H1 (cell line): ENCODE data around the gene CHODL. TPM values are rescaled to one million over a fixed set of nuclear protein-coding genes. Genes with fewer than 3 reads are reported as not detected.

Experiments
- CTCF ChIA-PET: fragments of 300-600 bp; sonication (Branson Sonifier 250); formaldehyde crosslinking; loops from one replicate; lab custom pipeline; 2021; ENCODE audit not compliant: partially characterized antibody; lab: Charles Lee
- POLR2A ChIA-PET: fragments of 300-600 bp; sonication (Branson Sonifier 250); formaldehyde crosslinking; loops from one replicate; lab custom pipeline; 2021; ENCODE audit warnings: inconsistent platforms; ENCODE audit not compliant: partially characterized antibody; lab: Charles Lee
- DNase-seq, 2 experiments: peaks; one replicate each; pipeline versions ENCODE4 v3.0.0 to v3.0.0-alpha.2; 2010 to 2022; ENCODE audit warnings: low spot score in 2 of 2, low read depth in 1 of 2, mixed read lengths in 1 of 2
- FAIRE-seq: peaks from 2 replicates; lab custom pipeline; 2011; peaks lifted over from hg19 to GRCh38; lab: Jason Lieb, UNC
- H2AFZ ChIP-seq: 2 replicates; pipeline ENCODE4 v1.8.1; 2012; ENCODE audit warnings: low read length, inconsistent platforms
- H2AK5ac ChIP-seq: 2 replicates; pipeline ENCODE4 v1.6.1; 2013; ENCODE audit warnings: low read depth, low read length
- H2BK120ac ChIP-seq: replicated peaks from 2 replicates; pipeline ENCODE3; 2013; ENCODE audit warnings: low read depth, low read length, inconsistent platforms
- H2BK12ac ChIP-seq: 2 replicates; pipeline ENCODE4 v1.6.1; 2013; ENCODE audit warnings: low read depth, low read length
- H2BK15ac ChIP-seq: 2 replicates; pipeline ENCODE4 v1.6.1; 2013; ENCODE audit warnings: low read length
- H2BK20ac ChIP-seq: 2 replicates; pipeline ENCODE4 v1.6.1; 2013; ENCODE audit warnings: low read length
- H2BK5ac ChIP-seq: 2 replicates; pipeline ENCODE4 v1.6.1; 2013; ENCODE audit warnings: low read depth, low read length
- H3K14ac ChIP-seq: 2 replicates; pipeline ENCODE4 v1.6.1; 2013; ENCODE audit warnings: inconsistent platforms; ENCODE audit not compliant: insufficient read length
- H3K18ac ChIP-seq: 2 replicates; pipeline ENCODE4 v1.6.1; 2013; ENCODE audit warnings: low read length; ENCODE audit errors: extremely low read depth
- H3K23ac ChIP-seq: 2 replicates; pipeline ENCODE4 v1.6.1; 2013; ENCODE audit warnings: inconsistent platforms; ENCODE audit not compliant: insufficient read length
- H3K23me2 ChIP-seq: 2 replicates; pipeline ENCODE4 v1.6.1; 2013; ENCODE audit warnings: low read depth, low read length
- H3K27ac ChIP-seq: 2 replicates; pipeline ENCODE4 v1.6.1; 2011; ENCODE audit warnings: low read depth, low read length, inconsistent platforms
- H3K27me3 ChIP-seq, 4 experiments: replicated peaks in 1 of 4; 1 replicate in 1 of 4; 2 replicates in 3 of 4; pipeline versions ENCODE4 v1.6.1 to v1.8.1; 2011 to 2013; ENCODE audit warnings: low read length in 3 of 4, mild to moderate bottlenecking in 3 of 4, inconsistent platforms in 2 of 4, mixed read lengths in 2 of 4, moderate library complexity in 1 of 4; ENCODE audit not compliant: control insufficient read depth in 3 of 4, insufficient read depth in 3 of 4; ENCODE audit errors: extremely low read depth in 1 of 4
- H3K36me3 ChIP-seq, 4 experiments: 2 replicates each; pipeline versions ENCODE4 v1.6.1 to v1.8.1; 2011 to 2013; ENCODE audit warnings: mild to moderate bottlenecking in 4 of 4, low read length in 3 of 4, moderate library complexity in 2 of 4, control low read depth in 1 of 4, inconsistent platforms in 1 of 4; ENCODE audit not compliant: insufficient read depth in 4 of 4, control insufficient read depth in 2 of 4
- H3K4ac ChIP-seq: replicated peaks from 2 replicates; pipeline ENCODE3; 2013; ENCODE audit warnings: low read length, low read depth, mixed read lengths, inconsistent platforms; ENCODE audit not compliant: insufficient read length
- H3K4me1 ChIP-seq, 4 experiments: replicated peaks in 1 of 4; 1 replicate in 1 of 4; 2 replicates in 3 of 4; pipeline versions ENCODE4 v1.6.1 to v1.8.1; 2011 to 2013; ENCODE audit warnings: low read length in 3 of 4, inconsistent platforms in 2 of 4, mixed read lengths in 1 of 4; ENCODE audit not compliant: insufficient read depth in 4 of 4, control insufficient read depth in 3 of 4
- H3K4me2 ChIP-seq, 2 experiments: 2 replicates each; pipeline versions ENCODE4 v1.6.1 to v1.8.1; 2011 to 2013; ENCODE audit warnings: low read depth in 2 of 2, low read length in 2 of 2, control low read depth in 1 of 2, inconsistent platforms in 1 of 2, mild to moderate bottlenecking in 1 of 2; ENCODE audit not compliant: insufficient read depth in 1 of 2
- H3K4me3 ChIP-seq, 4 experiments: fragments of 200-600, 300-600 bp in 1 of 4; sonication (generic), shearing (Covaris generic), sonication (Bioruptor Twin) in 1 of 4; 2 replicates each; pipeline versions ENCODE4 v1.5.1 to v1.8.1; 2011 to 2016; ENCODE audit warnings: low read length in 4 of 4, low read depth in 3 of 4, control low read depth in 2 of 4, inconsistent platforms in 2 of 4, mild to moderate bottlenecking in 2 of 4, mixed read lengths in 1 of 4, moderate library complexity in 1 of 4; ENCODE audit not compliant: insufficient read depth in 2 of 4; ENCODE audit errors: extremely low read depth in 1 of 4
- H3K56ac ChIP-seq: replicated peaks from 2 replicates; pipeline ENCODE3; 2013; ENCODE audit warnings: low read depth, mild to moderate bottlenecking, mixed read lengths, low read length, inconsistent platforms; ENCODE audit not compliant: insufficient read length
- H3K79me1 ChIP-seq: 2 replicates; pipeline ENCODE4 v1.6.1; 2013; ENCODE audit warnings: low read depth, low read length, control low read depth
- H3K79me2 ChIP-seq, 2 experiments: 2 replicates each; pipeline versions ENCODE4 v1.6.1 to v1.8.1; 2012 to 2013; ENCODE audit warnings: low read length in 2 of 2, mild to moderate bottlenecking in 2 of 2, inconsistent platforms in 1 of 2; ENCODE audit not compliant: insufficient read depth in 2 of 2, control insufficient read depth in 1 of 2
- H3K9ac ChIP-seq, 4 experiments: replicated peaks in 1 of 4; 1 replicate in 1 of 4; 2 replicates in 3 of 4; pipeline versions ENCODE4 v1.6.1 to v1.8.1; 2011 to 2013; ENCODE audit warnings: low read depth in 3 of 4, low read length in 3 of 4, control low read depth in 2 of 4, mild to moderate bottlenecking in 2 of 4, moderate library complexity in 2 of 4, inconsistent platforms in 1 of 4; ENCODE audit errors: extremely low read depth in 1 of 4
- H3K9me3 ChIP-seq, 2 experiments: 2 replicates each; pipeline versions ENCODE4 v1.6.1 to v1.8.1; 2012 to 2013; ENCODE audit warnings: mild to moderate bottlenecking in 2 of 2, moderate library complexity in 2 of 2, control low read depth in 1 of 2, inconsistent platforms in 1 of 2, low read depth in 1 of 2, low read length in 1 of 2, mixed read lengths in 1 of 2; ENCODE audit not compliant: insufficient read depth in 2 of 2
- H4K20me1 ChIP-seq, 2 experiments: replicated peaks in 1 of 2; 2 replicates each; pipeline versions ENCODE3 to v1.8.1; 2011 to 2013; ENCODE audit warnings: inconsistent platforms in 2 of 2, low read length in 2 of 2, mild to moderate bottlenecking in 1 of 2; ENCODE audit not compliant: insufficient read depth in 2 of 2, control insufficient read depth in 1 of 2
- H4K5ac ChIP-seq: 2 replicates; pipeline ENCODE4 v1.6.1; 2013; ENCODE audit warnings: low read length, low read depth, mixed read lengths, inconsistent platforms; ENCODE audit not compliant: insufficient read length
- H4K8ac ChIP-seq: 2 replicates; pipeline ENCODE4 v1.8.0; 2013; ENCODE audit warnings: mild to moderate bottlenecking, moderate library complexity, low read length, inconsistent platforms; ENCODE audit not compliant: insufficient read depth; ENCODE audit errors: extremely low read depth
- H4K91ac ChIP-seq: replicated peaks from 2 replicates; pipeline ENCODE3; 2013; ENCODE audit warnings: low read length, mixed read lengths, inconsistent platforms; ENCODE audit not compliant: insufficient read length
- BACH1 ChIP-seq: IDR thresholded peaks from 2 replicates; pipeline ENCODE4 v1.6.1; 2012; ENCODE audit warnings: low read length, improper control_type of control experiment
- CEBPB ChIP-seq: IDR thresholded peaks from 2 replicates; pipeline ENCODE4 v1.6.1; 2012; ENCODE audit warnings: low read depth, low read length
- HDAC2 ChIP-seq, 2 experiments: fragments of 300-600 bp in 1 of 2; sonication (generic) in 1 of 2; IDR thresholded peaks; 2 replicates each; pipeline ENCODE4 v1.6.1; 2011 to 2012; ENCODE audit warnings: low read depth in 2 of 2, low read length in 2 of 2, mild to moderate bottlenecking in 2 of 2, moderate library complexity in 2 of 2, borderline replicate concordance in 1 of 2, inconsistent platforms in 1 of 2
- NRF1 ChIP-seq: IDR thresholded peaks from 2 replicates; pipeline ENCODE4 v1.6.1; 2011; ENCODE audit warnings: mild to moderate bottlenecking, low read depth, low read length, improper control_type of control experiment
- POU5F1 ChIP-seq: IDR thresholded peaks from 2 replicates; pipeline ENCODE4 v1.6.1; 2011; ENCODE audit warnings: low read depth, mild to moderate bottlenecking, low read length, moderate library complexity
- SIN3A ChIP-seq, 2 experiments: IDR thresholded peaks in 1 of 2; conservative IDR thresholded peaks in 1 of 2; 2 replicates each; pipeline ENCODE4 v1.6.1; 2011 to 2012; ENCODE audit warnings: low read length in 2 of 2, improper control_type of control experiment in 1 of 2, low read depth in 1 of 2, mild to moderate bottlenecking in 1 of 2
- SIRT6 ChIP-seq: IDR thresholded peaks from one replicate; pipeline ENCODE4 v1.7.1; 2012; ENCODE audit warnings: low read length, inconsistent platforms
- SP4 ChIP-seq: IDR thresholded peaks from 2 replicates; pipeline ENCODE4 v1.6.1; 2012; ENCODE audit warnings: low read length, inconsistent platforms
- SRF ChIP-seq: IDR thresholded peaks from 2 replicates; pipeline ENCODE4 v1.6.1; 2011; ENCODE audit warnings: mild to moderate bottlenecking, low read depth, low read length, moderate library complexity
- SUZ12 ChIP-seq: fragments of 200-600 bp; sonication (generic); IDR thresholded peaks from 2 replicates; pipeline ENCODE4 v1.6.1; 2012; ENCODE audit warnings: mild to moderate bottlenecking, inconsistent platforms, low read length, moderate library complexity, mixed read lengths
- USF2 ChIP-seq: IDR thresholded peaks from 2 replicates; pipeline ENCODE4 v1.6.1; 2011; ENCODE audit warnings: low read length, improper control_type of control experiment
- YY1 ChIP-seq: IDR thresholded peaks from 2 replicates; pipeline ENCODE4 v1.6.1; 2011; ENCODE audit warnings: low read depth, mild to moderate bottlenecking, low read length
- WGBS, 2 experiments: shearing (Covaris generic) in 1 of 2; methylation state at CpG; one replicate each; pipeline versions ENCODE4 v1.1.6 to v1.1.7; 2013 to 2015; ENCODE audit warnings: low lambda C conversion rate in 2 of 2, mixed read lengths in 2 of 2, inconsistent platforms in 1 of 2, low coverage in 1 of 2, missing lambda C conversion rate in 1 of 2; ENCODE audit not compliant: insufficient replicate concordance in 2 of 2, insufficient coverage in 1 of 2, insufficient read length in 1 of 2; ENCODE audit errors: extremely low coverage in 1 of 2, missing lambda C conversion rate in 1 of 2; 5-methylcytosine and 5-hydroxymethylcytosine counted together
- polyA plus RNA-seq, 7 experiments: library from polyadenylated mRNA; depleted of rRNA in 3 of 7; stranded (reverse) in 5 of 7; unstranded in 2 of 7; fragments of >200 nt in 5 of 7; fragments of 200-250 nt in 2 of 7; gene quantifications; 1 replicate in 5 of 7; 2 replicates in 1 of 7; 4 replicates in 1 of 7; pipeline versions ENCODE4 v1.2.1 to v1.2.3, GENCODE V29; 2011 to 2013; ENCODE audit warnings: missing spikeins in 2 of 7, mixed read lengths in 2 of 7
- total RNA-seq: library from RNA; stranded (reverse); fragmentation: NEBNext Ultra II Directional; extraction: Animal tissue kit (Norgen Biotek cat#: 25700); gene quantifications from 2 replicates; pipeline ENCODE4 v1.2.1, GENCODE V29; 2021

Gene CHODL
- total and polyA plus RNA-seq, 2 of the 8 experiments (the other 6 are each of a cell fraction or from before 2014, with no cell fraction given) = 0.39 to 0.82 TPM

GRCh38 chr21:18294100-18294499, 49.5 kb downstream of the CHODL start:
- Histone ChIP-seq H4K8ac (no peak overlapping the region), H2BK12ac (no peak overlapping the region), H3K79me1 (no peaks in the 10 kb centered on the region), H3K23ac (no peak overlapping the region), H2BK15ac (no peak overlapping the region), H3K18ac (no peak overlapping the region), H4K5ac (no peak overlapping the region), H3K23me2 (no peaks in the 10 kb centered on the region), H3K9ac (no peak overlapping the region), H3K36me3 (no peaks in the 10 kb centered on the region), H3K14ac (no peak overlapping the region), H3K27me3 (no peaks in the 10 kb centered on the region), H2BK20ac (no peak overlapping the region), H4K20me1 (no peaks in the 10 kb centered on the region), H3K4me2 (no peak overlapping the region), H3K27ac (no peak overlapping the region), H3K79me2 (no peaks in the 10 kb centered on the region), H3K4me3 (no peak overlapping the region), H3K56ac (no peak overlapping the region), H3K4ac (no peak overlapping the region), H2BK5ac (no peak overlapping the region), H2BK120ac (no peak overlapping the region), H3K9me3 (no peaks in the 10 kb centered on the region), H2AFZ (no peak overlapping the region), H2AK5ac (no peak overlapping the region), H4K91ac (no peak overlapping the region), H3K4me1 (no peaks in the 10 kb centered on the region; a peak in 1 of 7 replicates)
- POLR2A ChIA-PET = no interaction called here
- WGBS, 2 experiments = 89% methylated on average over 9 of the region's 9 CpGs; no CpG with 5 or more reads in 1 of the 2 experiments
- TF ChIP-seq SIRT6 (no peak), BACH1 (no peak), CEBPB (no peak), HDAC2 (IDR thresholded peaks at IDR 0.05; ENCODE audit: borderline replicate concordance in 1 of 2, low read depth in 2 of 2, low read length in 2 of 2) (no peak), NRF1 (no peak), USF2 (no peak), POU5F1 (no peak), SIN3A (conservative IDR thresholded peaks at IDR 0.05 in 1 of 2, IDR thresholded peaks at IDR 0.05 in 1 of 2; ENCODE audit: low read depth in 1 of 2, low read length in 2 of 2) (no peak), YY1 (no peak), SRF (no peak), SP4 (no peak), SUZ12 (no peak)
- CTCF ChIA-PET = no interaction called here
- FAIRE-seq = no peak
- no peak for DNase-seq
